Uterus (tissue), 2 donors: ENCODE measurements around the gene VPS9D1.

ENCODE experiments used
- POLR2A ChIP-seq, 2 donors: fragments of 450-650 bp; IDR thresholded peaks; one replicate each; pipeline ENCODE4 v1.6.1; 2016; ENCODE audit warnings: antibody characterized with exemption in 2 of 2, mild to moderate bottlenecking in 1 of 2, moderate library complexity in 1 of 2
- TF ChIP-seq, protein P1 (sequence below), 4 experiments: fragments of 200-600 bp in 2 of 4; fragments of 450-650 bp in 2 of 4; sonication (generic) in 2 of 4; IDR thresholded peaks; one replicate each; pipeline ENCODE4 v1.5.1; 2016 to 2019; ENCODE audit warnings: antibody characterized with exemption in 4 of 4, mild to moderate bottlenecking in 2 of 4, moderate library complexity in 1 of 4

DNA sequence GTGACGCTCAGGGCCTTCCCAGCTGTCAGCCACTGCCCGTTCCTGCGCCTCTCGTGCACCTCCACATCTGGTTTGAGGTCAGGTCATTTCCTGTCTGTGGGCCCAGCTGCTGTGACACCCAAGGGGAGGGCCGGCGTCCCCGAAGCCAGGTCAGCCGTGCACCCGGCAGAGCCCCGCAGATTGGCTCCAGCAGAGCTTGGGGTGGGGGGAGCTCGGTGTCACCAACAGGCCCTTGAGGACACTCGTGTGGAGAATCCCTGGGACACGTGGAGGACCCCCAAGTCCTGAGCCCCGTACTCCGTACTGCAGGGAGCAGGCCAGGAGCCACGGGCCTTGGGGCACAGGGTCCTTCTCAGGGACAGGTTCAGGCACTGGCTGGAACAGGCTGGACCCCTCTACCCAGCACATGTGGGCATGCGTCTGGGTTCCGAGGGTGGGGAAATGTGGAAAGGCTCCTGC, 24.0 kb downstream of the VPS9D1 start:
- TF ChIP-seq, protein P1, sequence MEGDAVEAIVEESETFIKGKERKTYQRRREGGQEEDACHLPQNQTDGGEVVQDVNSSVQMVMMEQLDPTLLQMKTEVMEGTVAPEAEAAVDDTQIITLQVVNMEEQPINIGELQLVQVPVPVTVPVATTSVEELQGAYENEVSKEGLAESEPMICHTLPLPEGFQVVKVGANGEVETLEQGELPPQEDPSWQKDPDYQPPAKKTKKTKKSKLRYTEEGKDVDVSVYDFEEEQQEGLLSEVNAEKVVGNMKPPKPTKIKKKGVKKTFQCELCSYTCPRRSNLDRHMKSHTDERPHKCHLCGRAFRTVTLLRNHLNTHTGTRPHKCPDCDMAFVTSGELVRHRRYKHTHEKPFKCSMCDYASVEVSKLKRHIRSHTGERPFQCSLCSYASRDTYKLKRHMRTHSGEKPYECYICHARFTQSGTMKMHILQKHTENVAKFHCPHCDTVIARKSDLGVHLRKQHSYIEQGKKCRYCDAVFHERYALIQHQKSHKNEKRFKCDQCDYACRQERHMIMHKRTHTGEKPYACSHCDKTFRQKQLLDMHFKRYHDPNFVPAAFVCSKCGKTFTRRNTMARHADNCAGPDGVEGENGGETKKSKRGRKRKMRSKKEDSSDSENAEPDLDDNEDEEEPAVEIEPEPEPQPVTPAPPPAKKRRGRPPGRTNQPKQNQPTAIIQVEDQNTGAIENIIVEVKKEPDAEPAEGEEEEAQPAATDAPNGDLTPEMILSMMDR (IDR thresholded peaks at IDR 0.05), result no peak
- no peak for TF ChIP-seq POLR2A (IDR thresholded peaks at IDR 0.05)
